NOMO-1 (cell line): ENCODE measurements around the gene AGAP4.
"Not testable (repeated sequence)": the region's sequence is repeated elsewhere in the genome, so short reads cannot be mapped to it uniquely, and the experiment has no call there.

ENCODE experiments used
- DNase-seq, 2 experiments: peaks; one replicate each; lab custom pipeline; 2025; ENCODE audit not compliant: unreplicated experiment in 2 of 2; lab: John Stamatoyannopoulos, UW

The AGAP4 gene

DNA sequence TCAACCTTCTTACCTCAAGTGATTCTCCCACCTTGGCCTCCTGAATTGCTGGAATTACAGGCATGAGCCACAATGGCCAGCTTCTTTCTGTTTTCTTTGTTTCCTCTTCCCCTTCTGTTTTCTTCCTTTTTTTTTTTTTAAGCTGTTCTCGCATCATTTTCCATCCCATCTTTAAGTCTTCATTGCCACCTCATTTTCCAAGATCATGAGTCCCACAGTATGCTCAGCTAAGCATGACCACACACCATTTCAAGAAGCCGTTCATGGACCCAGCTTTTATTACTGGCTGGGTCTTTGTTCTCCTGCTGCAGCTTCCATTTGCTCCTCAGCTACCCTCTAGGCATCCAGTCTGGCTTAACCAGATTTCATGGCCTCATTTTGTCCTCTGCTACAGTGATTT lies 52.5 kb downstream of the AGAP4 start:
- DNase-seq: not testable (repeated sequence)

DNA sequence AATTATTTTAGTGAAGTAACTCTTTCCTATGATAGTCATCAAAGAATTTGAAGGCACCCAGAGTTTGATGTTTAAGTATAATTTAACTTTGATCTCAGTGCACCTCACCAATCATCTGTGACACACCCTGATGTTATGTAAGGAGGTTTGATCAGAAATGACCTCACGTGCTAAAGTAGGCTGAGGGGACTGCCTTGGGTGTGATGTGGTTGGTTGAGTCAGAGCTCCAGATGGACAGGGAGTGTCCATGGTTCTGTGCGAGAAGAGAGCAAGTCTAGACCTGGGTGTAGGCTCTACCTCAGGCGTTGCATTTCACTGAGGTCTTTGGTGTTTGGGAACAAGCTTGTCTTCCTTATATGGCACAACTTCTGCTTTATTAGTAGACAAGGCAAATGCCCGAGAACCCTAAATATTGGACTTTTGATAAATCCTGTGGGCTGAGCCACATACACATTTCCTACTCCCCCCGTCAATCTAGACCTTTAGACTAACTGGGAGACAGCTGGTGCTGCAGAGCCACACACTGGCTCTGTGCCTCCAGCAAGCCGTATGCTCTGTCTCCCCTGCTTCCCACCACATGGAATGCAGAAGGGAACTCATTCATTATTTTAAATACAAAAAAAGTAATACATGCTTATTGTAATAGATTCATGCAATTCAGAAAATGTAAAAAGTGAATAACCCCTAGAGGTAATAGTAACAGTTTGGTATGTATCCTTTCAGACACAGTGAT lies 56.4 kb downstream of the AGAP4 start:
- not testable (repeated sequence) for DNase-seq

- DNase-seq: not testable (repeated sequence)
Measured at GRCh38 chr10:45789991-45790390, 57.3 kb downstream of the AGAP4 start.

DNA sequence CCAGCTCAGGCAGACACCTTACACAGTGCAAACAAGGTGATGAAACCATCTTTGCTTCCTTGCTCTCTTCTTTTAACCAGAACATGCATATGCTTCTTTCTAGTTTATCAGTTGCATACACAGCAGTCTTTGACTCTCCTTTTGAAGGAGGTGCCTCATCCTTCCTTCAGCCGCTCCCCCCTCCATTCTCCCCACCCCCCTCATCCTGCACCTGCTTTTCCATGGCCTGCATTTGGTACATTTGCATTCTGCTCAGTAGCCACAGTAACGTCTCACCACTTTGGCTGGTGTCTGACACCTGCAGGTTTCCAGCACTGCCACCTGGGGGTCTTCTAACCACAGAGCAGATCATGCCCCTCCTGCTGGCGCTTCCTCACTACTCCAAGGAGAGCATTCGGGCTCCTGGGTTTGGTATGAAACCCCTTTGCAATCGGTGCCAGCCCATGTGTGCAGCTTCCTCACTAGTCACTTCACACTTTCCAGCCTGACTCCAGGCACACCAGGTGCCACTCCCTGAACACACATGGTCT lies 60.0 kb downstream of the AGAP4 start:
- DNase-seq: not testable (repeated sequence)

DNA sequence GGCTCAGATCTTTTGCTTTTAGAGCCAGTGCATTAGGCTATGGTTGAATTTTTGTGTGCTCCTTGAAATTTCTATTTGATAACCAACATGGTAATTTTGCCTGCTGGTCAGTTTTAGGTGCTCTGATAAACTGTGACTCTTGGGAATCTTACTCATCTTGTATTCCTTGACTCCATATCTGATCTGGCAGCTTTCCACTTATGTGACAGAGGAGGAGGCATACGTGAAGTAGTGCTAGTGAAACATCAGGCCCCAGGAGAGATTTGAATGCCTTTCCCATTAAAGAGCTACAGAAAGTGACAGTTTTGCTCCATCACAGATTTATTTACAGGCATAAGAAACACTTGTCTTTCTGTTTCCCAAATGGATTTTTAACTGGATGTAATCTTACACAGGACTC lies 61.1 kb downstream of the AGAP4 start:
- not testable (repeated sequence) for DNase-seq
